Measurements from ENCODE around the gene CEMIP2. TPM values are rescaled to one million over a fixed set of nuclear protein-coding genes. Genes with fewer than 3 reads are reported as not detected.

CEMIP2 gene
- total and polyA plus RNA-seq, 10 of the 15 experiments (the other 5 are each of a cell fraction or from before 2014, with no cell fraction given) = 0.50 to 19.2 (median 1.2) TPM

DNA sequence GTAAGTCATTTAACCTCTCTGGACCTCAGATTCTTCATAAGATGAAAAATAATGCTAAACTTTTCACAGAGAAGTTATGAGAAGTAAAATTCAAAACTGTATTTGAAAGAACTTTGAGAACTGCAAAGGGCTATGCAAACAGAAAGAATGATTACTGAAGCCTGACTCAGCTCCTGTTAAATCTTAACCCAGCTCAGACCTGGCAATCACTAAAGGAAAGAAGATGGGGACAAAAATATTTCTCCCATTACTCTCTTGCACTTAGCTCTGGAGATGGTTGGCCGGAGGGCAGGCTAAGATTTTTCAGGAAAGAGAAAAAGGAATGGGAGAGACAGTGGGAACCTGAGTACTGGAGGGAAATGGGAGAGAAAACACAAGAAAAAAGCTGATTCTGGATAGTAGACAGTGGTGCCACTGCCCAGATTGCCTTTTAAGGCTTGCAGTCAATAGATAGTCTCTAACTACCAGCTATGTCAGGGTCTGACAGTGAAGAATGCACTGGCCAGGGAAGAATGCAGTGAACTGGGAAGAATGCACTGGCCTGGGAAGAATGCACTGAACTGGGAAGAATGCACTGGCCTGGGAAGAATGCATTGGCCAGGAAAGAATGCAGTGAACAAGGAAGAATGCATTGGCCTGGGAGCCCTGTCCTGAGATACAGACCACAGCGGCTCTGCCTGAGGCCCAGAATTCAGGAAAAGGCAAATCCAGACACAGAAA lies 25.2 kb upstream of the CEMIP2 start:
- no peak overlapping the region for H3K9ac ChIP-seq (ENCODE audit: control insufficient read depth, insufficient read depth, low read length)
- no peaks in the 10 kb centered on the region for H3K9me3 ChIP-seq (replicated peaks; ENCODE audit: control insufficient read depth, insufficient read depth, low read length)
- ATAC-seq (peak; percentile 36), DNase-seq (ENCODE audit: low read depth, low spot score) (no peak), FAIRE-seq (no peak)
- H2AFZ ChIP-seq (ENCODE audit: control insufficient read depth, low read depth, low read length) = no peak overlapping the region; the same call in 1 of the 2 replicates
- H3K36me3 ChIP-seq (ENCODE audit: control insufficient read depth in 2 of 2, insufficient read depth in 2 of 2, low read length in 1 of 2) = no peaks in the 10 kb centered on the region
- POLR2A ChIA-PET = interaction anchor here (1.6 kb wide), 1 partner anchor 118 kb away, joined by 3 read pairs; the partner anchor contains the start of genes ABHD17B and C9orf85
- H3K4me1 ChIP-seq (ENCODE audit: control insufficient read depth, insufficient read depth, low read length) = peaks cover 32% of the 10 kb centered on the region
- no peaks in the 10 kb centered on the region for H3K27me3 ChIP-seq (replicated peaks in 1 of 2; ENCODE audit: control insufficient read depth in 2 of 2, insufficient read depth in 2 of 2, low read length in 1 of 2)
- in situ Hi-C loops (cut with MboI) = no loop called here
- CTCF ChIA-PET = interaction anchor here (0.7 to 6.4 kb wide), 7 partner anchors 11 to 984 kb away, joined by 3 to 46 read pairs (median 6); no protein-coding TSS in a partner anchor
- RAD21 ChIA-PET (ENCODE audit: unreplicated experiment) = interaction anchor here (0.8 to 1.7 kb wide), 2 partner anchors 12 to 232 kb away, joined by 3 to 4 read pairs; no protein-coding TSS in a partner anchor
- WGBS (ENCODE audit: insufficient coverage, insufficient replicate concordance, low lambda C conversion rate, missing lambda C conversion rate) = 62% methylated on average over 2 of the region's 2 CpGs
- no peak overlapping the region for H3K4me3 ChIP-seq
- H4K20me1 ChIP-seq (ENCODE audit: control insufficient read depth, insufficient read depth) = no peaks in the 10 kb centered on the region
- H3K4me2 ChIP-seq (ENCODE audit: control insufficient read depth, insufficient read depth) = no peak overlapping the region; the same call in 1 of the 2 replicates
- no peaks in the 10 kb centered on the region for H3K79me2 ChIP-seq (ENCODE audit: control insufficient read depth, insufficient read depth, low read length)
- intact Hi-C loops (cut with micrococcal nuclease; ENCODE audit: unreplicated experiment) = loop anchor here (2.0 kb wide), 1 partner anchor 13 kb away; no protein-coding TSS in a partner anchor
- no TSS peak for BruUV-seq (replicated peaks)
- H3K27ac ChIP-seq (ENCODE audit: control insufficient read depth, insufficient read depth) = no peak overlapping the region
- SMC1A ChIA-PET (ENCODE audit: uncharacterized antibody, unreplicated experiment) = interaction anchor here (1.0 to 7.6 kb wide), 8 partner anchors 10 to 245 kb away, joined by 3 to 61 read pairs (median 6); no protein-coding TSS in a partner anchor
- no peak for TF ChIP-seq BACH1 (IDR thresholded peaks at IDR 0.05; ENCODE audit: borderline replicate concordance)
- TF ChIP-seq, protein P1, sequence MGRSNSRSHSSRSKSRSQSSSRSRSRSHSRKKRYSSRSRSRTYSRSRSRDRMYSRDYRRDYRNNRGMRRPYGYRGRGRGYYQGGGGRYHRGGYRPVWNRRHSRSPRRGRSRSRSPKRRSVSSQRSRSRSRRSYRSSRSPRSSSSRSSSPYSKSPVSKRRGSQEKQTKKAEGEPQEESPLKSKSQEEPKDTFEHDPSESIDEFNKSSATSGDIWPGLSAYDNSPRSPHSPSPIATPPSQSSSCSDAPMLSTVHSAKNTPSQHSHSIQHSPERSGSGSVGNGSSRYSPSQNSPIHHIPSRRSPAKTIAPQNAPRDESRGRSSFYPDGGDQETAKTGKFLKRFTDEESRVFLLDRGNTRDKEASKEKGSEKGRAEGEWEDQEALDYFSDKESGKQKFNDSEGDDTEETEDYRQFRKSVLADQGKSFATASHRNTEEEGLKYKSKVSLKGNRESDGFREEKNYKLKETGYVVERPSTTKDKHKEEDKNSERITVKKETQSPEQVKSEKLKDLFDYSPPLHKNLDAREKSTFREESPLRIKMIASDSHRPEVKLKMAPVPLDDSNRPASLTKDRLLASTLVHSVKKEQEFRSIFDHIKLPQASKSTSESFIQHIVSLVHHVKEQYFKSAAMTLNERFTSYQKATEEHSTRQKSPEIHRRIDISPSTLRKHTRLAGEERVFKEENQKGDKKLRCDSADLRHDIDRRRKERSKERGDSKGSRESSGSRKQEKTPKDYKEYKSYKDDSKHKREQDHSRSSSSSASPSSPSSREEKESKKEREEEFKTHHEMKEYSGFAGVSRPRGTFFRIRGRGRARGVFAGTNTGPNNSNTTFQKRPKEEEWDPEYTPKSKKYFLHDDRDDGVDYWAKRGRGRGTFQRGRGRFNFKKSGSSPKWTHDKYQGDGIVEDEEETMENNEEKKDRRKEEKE (IDR thresholded peaks at IDR 0.05) = no peak
- TF ChIP-seq, protein P2, sequence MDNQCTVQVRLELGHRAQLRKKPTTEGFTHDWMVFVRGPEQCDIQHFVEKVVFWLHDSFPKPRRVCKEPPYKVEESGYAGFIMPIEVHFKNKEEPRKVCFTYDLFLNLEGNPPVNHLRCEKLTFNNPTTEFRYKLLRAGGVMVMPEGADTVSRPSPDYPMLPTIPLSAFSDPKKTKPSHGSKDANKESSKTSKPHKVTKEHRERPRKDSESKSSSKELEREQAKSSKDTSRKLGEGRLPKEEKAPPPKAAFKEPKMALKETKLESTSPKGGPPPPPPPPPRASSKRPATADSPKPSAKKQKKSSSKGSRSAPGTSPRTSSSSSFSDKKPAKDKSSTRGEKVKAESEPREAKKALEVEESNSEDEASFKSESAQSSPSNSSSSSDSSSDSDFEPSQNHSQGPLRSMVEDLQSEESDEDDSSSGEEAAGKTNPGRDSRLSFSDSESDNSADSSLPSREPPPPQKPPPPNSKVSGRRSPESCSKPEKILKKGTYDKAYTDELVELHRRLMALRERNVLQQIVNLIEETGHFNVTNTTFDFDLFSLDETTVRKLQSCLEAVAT (IDR thresholded peaks at IDR 0.05) = no peak
- no peak for TF ChIP-seq HDAC6 (IDR thresholded peaks at IDR 0.05; ENCODE audit: unreplicated experiment)
- no peak for TF ChIP-seq SUZ12 (IDR thresholded peaks at IDR 0.05; ENCODE audit: unreplicated experiment)
- TF ChIP-seq, protein P3, sequence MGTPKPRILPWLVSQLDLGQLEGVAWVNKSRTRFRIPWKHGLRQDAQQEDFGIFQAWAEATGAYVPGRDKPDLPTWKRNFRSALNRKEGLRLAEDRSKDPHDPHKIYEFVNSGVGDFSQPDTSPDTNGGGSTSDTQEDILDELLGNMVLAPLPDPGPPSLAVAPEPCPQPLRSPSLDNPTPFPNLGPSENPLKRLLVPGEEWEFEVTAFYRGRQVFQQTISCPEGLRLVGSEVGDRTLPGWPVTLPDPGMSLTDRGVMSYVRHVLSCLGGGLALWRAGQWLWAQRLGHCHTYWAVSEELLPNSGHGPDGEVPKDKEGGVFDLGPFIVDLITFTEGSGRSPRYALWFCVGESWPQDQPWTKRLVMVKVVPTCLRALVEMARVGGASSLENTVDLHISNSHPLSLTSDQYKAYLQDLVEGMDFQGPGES (IDR thresholded peaks at IDR 0.05) = no peak
- TF ChIP-seq NFXL1 (IDR thresholded peaks at IDR 0.05; ENCODE audit: borderline replicate concordance) = no peak
- TF ChIP-seq SRF (IDR thresholded peaks at IDR 0.05; ENCODE audit: low read depth in 2 of 2, low read length in 2 of 2) = no peak
- no peak for TF ChIP-seq NBN (IDR thresholded peaks at IDR 0.05)
- TF ChIP-seq ZZZ3 (IDR thresholded peaks at IDR 0.05; ENCODE audit: control insufficient read depth, insufficient read length, low read depth) = no peak
- TF ChIP-seq CBX3 (IDR thresholded peaks at IDR 0.05; ENCODE audit: borderline replicate concordance, low read depth) = no peak
- TF ChIP-seq, protein P4, sequence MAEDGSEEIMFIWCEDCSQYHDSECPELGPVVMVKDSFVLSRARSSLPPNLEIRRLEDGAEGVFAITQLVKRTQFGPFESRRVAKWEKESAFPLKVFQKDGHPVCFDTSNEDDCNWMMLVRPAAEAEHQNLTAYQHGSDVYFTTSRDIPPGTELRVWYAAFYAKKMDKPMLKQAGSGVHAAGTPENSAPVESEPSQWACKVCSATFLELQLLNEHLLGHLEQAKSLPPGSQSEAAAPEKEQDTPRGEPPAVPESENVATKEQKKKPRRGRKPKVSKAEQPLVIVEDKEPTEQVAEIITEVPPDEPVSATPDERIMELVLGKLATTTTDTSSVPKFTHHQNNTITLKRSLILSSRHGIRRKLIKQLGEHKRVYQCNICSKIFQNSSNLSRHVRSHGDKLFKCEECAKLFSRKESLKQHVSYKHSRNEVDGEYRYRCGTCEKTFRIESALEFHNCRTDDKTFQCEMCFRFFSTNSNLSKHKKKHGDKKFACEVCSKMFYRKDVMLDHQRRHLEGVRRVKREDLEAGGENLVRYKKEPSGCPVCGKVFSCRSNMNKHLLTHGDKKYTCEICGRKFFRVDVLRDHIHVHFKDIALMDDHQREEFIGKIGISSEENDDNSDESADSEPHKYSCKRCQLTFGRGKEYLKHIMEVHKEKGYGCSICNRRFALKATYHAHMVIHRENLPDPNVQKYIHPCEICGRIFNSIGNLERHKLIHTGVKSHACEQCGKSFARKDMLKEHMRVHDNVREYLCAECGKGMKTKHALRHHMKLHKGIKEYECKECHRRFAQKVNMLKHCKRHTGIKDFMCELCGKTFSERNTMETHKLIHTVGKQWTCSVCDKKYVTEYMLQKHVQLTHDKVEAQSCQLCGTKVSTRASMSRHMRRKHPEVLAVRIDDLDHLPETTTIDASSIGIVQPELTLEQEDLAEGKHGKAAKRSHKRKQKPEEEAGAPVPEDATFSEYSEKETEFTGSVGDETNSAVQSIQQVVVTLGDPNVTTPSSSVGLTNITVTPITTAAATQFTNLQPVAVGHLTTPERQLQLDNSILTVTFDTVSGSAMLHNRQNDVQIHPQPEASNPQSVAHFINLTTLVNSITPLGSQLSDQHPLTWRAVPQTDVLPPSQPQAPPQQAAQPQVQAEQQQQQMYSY (CRISPR knock-in tag; IDR thresholded peaks at IDR 0.05) = no peak
- TF ChIP-seq ZNF207 (IDR thresholded peaks at IDR 0.05; ENCODE audit: borderline replicate concordance) = no peak
- TF ChIP-seq JUNB (IDR thresholded peaks at IDR 0.05) = no peak

All from GM12878 (cell line).